GM21447 (cell line): ENCODE measurements around the gene MEF2C.

Experiments
- ATAC-seq: cut with Tn5 transposase; IDR thresholded peaks from one replicate; pipeline ENCODE4 v1.9.1; 2021; ENCODE audit not compliant: unreplicated experiment

MEF2C gene

DNA sequence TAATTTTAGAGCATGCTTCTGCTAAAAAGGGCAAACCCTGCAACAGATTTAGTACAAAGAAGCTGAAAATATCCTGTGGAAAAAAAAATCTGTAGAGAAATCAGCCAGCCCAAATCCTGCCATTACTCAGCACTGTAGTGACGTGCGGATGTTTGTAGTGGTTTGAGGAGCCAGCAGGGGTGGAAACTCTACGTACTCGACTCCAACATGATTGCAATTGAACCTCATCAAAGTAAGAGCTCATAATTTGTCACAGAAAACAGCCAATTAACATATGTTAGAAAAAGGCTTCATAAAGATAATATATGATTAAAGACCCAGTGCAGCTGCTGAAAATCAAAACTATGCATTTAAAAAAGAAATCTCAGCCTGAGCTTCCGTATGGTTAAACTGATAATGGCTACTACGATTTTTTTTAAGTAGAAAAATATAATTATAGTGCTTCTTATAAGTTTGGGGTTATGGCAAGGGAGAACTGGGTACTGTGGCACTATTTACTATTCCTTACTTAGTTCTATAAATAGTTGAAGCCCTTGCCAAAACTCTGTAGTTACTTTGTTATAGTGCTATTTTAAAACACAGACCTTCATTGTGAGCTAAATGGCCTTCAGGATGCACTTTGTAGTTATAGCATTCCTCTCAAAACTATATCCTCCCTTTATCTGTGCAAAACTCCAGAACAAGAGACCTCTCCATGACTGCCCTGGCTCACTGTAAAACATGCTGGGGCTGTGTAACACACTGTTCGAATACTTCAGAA, 49.4 kb downstream of the MEF2C start:
- peak; percentile 45 for ATAC-seq

DNA sequence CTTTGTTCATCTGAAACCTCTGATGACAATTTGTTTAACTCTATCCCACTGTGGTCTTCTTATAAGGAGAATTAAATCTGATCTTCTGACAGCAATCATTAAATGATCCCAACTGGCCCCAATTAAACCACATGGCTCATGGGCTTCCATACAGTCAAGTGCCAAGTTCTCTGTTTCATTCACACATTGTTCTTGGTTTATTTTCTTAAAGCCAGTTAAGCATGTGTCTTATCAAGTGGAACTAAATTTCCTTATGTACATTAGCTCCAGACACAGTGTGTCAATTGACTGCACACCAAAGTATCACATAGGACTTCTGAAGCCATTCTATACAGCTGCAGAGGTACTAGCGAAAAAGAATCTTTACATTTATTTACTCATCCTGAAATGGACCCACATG, 51.2 kb downstream of the MEF2C start:
- no peak for ATAC-seq

DNA sequence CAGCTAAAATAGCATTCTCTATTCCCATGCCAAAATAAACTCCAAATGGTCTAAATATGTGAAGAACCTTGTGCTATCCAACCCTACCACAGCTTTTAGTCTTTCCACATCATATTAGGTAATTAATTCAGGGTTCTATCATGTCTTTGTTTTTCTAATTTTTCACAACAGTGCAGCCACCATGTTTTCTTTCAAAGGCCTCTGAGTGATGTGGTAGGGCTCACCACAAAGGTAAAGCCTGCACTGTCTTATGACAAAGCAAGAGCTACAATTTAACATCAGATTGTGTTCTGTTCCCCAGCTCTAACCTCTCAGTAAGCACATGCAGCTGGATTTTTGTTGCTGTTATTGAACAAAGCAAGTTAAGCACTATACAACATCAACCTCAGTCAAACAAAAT, 52.4 kb downstream of the MEF2C start:
- ATAC-seq, result no peak

DNA sequence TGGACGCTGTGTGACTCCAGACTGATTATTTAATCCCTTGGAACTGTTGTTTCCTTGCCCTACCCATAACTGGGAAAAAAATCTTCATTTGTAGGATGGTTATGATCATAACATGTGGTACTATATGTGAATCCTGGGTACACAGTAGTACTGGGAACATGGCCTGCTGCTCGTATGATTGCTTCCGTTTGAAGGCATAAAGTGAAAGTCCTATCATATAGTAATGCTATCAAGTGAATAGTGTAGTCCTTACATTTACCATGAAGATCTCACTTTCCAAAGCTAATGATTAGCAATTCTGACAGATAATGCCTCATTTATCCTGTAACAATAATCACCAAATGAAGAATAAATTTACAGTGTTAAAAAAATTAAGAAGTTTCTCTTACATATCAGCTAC, 53.2 kb downstream of the MEF2C start:
- ATAC-seq, result no peak

DNA sequence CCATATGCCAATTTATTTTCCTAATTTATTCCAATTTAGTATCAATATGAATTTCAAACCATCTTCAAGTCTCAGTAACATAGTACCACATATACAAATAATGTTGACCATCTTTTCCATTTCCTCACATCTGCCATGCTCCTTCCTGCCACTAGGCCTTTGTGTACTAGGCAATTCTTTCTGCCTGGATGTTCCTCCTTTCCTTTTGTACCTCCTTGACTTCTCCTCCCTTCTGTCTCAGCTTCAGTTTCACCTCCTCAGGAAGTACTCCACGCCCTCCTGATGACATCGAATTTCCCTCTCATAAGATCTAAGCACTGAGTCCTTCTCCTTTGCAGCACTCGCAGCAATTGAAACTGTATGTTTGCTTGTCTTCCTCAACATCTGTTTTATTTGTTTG, 53.9 kb downstream of the MEF2C start:
- ATAC-seq, result no peak

DNA sequence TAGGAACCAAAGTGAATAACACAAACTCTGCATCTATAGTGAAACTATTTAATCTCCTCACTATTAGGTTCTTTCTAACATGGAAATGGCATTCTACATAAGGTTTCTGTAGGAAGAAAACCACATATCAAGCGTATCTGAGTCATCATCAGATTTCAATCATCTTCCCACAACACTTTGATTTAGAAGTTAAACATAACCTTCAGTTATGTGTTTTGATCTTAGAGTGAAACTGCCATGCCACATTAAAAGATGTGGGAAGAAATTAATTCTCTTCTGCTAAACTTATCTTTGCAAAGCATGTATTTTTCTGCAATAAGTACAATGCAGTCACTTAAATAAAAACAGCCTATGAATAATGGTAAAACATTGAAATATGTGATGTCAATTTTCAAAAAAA, 55.0 kb downstream of the MEF2C start:
- ATAC-seq, result no peak

DNA sequence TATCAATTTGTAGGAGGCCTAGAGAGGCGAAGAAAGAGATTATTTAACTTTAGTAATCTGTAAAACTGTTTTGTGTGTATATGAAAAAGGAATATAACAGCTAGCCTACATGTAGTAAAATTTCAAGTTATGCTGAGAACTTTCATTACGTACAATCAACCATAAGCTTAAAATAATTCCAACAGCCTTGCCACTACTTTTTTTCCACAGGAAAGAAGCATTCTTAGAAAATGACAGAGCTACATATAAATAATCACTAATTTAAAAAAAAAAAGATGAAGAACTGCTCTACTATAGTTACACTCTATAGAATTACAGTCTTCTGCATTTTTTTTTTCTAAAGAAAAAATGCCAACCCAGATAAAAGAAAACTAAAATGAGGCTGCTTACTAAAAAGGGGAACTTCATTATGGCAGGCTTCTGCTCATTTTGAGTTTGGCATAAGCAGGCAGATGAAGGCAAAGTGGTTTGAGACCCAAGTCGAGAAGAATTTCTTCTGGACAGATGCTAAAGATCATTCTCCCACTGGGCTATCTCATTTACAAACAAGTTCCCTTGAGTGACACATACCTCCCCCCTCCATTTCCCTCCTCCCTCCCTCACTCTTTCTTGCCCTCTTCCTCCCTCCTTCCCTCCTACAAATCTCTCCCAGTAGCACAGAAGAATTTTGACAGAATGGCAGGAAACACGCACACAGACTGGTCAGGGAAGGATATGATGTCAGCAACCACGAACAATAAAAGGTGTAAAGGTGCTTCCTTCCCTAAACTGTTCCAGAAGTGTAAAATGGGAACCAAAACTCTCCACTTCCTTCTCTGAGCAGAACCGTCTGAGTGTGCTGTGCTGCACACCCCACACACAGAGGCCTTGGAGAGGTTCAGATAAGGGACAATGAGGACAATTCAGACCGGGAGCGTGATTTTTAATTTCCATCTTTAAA, 56.1 kb downstream of the MEF2C start:
- ATAC-seq, result peak; percentile 65

DNA sequence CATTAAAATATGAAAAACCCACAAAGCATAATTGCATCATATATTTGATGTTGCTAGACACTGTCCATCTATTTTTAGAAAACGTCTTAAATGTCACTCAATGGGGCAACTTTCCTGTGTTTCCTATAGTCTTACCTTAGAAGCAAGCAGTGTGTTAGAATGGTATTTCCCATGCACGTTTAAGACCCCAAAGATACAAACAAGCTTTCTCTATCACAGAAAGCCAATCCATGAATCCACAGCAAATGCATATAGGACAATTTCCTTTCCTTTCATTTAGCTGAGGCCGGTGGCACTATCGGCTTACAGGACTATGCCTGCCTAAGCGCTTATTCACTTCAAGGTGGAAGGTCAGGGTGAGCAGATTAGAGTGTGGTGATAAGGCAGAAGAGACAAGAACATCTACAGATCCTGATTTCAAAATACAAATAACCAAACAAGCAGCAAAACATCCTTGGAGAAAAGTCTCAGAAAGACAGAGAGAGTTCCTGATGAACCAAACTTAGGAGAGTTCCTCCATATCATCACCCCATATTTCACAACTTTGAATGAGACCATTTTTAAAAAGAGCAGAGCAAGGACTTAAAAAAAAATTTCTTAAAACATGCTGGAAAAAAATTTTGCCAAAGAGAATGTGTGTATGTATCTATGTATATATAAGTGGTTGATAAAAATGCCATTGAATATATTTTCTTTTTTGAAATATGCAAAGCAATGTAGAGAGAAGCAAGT, 57.2 kb downstream of the MEF2C start:
- ATAC-seq, result no peak

DNA sequence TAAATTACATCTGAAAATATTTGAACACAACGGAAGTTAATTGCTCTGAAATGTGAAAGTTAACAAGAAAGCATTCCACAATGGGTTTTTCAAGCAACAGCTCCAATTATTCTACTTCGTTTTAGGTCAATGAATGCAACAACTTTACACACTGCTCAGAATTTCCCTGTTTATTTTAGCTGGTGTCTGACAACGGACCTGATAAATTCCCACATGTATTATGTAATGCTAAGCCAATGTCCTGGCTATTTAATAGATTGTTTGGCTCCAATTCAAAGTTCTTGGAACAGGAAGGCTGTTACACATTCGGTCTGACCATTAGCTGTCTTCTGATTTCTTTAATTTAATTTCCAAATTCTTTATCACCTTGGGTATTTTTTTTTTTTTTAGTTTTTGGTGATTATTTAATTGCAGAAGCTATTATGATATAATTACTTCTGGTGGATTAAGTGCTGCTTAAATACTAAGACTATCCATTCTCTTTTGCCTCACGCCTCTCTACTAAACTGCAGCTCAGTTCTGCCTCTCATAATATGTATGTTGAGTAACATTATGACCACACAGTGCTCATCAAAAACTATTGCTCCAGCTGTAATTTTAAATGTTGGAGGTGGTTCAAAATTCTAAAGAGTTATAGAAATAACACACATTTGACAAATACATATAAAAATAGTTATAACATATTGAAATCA, 57.9 kb downstream of the MEF2C start:
- ATAC-seq, result no peak

DNA sequence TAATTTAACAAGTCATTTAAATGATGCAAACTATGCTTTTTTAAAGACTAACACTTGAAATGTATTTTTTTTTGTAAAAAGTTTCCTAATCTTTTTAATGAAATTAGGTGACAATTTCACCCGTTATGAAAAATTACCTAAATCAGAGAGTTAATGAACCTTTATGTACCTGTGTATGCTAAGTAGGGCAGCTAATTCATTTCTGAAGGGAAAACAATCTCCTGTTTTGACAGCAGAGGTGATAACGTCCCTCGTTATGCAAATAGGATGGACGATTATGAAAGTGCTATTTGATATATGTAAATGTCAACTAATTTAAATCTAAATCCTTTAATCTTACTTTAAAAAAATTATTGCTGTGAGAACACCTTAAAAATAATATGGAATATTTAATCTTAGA, 58.8 kb downstream of the MEF2C start:
- ATAC-seq, result no peak

DNA sequence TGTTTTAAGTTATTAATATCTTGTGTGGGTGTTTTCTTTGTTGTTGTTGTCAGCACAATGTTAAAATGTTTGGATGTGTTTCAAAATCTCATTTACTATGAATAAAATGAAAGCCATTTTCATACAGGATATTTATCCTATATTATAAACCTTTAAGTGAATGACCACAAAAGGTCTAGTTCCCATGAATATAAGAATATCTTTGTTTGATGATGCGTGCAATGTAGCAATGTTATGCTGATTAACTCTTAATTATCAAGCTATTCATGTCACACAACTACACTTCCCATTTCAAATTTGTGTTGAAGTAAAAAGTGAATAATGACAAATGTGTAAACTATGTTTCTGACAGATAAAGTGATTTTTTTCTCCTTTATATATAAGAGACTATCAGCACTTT, 59.8 kb downstream of the MEF2C start:
- no peak for ATAC-seq

DNA sequence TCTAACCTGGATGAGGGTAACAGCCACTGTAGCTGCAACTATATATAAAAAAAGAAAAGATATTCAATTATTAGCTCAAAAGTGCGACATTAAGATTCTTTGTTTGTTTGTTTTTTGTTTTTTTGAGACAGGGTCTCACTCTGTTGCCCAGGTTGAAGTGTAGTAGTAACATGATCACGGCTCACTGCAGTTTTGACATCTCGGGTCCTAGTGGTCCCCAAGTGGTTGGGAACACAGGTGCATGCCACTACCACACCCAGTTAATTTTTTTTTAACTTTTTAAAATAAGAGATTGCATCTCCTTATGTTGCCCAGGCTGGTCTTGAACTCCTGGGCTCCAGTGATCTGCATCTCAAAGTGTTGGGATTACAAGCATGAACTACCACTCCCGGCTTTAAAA, 61.8 kb downstream of the MEF2C start:
- no peak for ATAC-seq

DNA sequence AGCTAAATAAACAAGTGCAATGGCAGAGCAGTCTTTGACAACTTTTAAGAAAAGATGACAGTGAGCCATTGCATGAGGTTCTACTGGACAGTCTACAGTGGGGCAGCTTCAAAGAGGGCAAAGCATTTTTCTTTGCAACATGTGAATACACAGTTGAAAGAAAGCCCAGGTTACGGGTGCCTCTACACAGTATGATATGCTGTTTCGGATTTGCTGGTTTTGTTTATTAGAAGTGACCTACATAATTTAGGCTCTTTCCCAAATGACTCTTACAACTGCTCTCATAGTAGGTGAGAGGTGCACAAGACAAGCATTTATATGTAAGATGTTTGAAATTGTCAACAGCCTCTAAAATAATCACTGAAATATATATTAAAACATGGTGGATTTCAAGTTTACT, 62.4 kb downstream of the MEF2C start:
- ATAC-seq, result no peak

DNA sequence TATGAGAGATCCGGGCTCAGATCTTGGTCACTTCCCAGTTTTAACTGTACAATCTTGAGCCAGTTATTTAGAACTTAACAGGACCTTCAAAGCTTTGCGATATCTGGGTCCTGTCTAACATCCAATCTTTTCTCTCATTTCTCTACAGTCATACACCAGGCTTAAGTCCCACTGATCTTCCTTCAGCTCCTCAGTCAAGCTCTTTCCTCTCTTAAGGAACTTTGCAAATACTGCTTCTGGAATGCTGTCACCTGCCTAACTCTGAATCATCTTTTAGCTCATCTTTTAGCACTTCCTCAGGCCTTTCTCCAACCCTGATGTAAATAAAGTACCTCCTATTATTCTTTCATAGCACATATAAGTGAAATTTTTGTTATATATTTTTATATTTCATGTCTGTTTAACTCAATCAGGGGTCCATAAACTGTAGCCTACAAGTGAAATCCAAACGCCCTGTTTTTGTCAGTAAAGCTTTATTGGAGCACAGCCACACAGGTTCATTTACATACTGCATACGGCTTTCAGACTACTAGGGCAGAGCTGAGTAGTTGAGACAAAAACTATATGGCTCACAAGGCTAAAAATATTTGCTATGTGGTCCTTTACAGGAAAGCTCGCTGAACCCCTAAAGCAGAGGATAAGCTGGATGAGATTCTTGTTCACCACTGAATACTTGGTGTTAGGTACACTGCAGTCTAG, 63.5 kb downstream of the MEF2C start:
- peak; percentile 44 for ATAC-seq

DNA sequence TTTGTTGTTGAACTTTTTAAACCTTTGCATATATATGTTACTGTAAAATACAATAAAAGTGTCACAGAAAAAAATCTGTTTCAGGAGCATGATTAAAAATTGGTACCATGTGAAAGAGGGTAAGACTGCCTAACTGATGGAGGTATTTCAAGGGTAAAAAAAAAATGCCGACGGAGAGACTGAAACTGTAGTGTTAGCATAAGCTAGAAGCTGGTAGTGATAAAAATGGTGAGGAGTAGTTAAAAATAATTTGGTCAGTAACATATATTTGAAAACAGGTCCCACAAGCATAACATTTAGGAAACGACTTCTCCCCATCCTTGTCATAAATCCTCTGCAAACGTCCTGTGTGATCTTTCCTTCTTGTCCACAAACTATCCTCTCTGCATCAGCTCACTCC, 64.7 kb downstream of the MEF2C start:
- no peak for ATAC-seq

DNA sequence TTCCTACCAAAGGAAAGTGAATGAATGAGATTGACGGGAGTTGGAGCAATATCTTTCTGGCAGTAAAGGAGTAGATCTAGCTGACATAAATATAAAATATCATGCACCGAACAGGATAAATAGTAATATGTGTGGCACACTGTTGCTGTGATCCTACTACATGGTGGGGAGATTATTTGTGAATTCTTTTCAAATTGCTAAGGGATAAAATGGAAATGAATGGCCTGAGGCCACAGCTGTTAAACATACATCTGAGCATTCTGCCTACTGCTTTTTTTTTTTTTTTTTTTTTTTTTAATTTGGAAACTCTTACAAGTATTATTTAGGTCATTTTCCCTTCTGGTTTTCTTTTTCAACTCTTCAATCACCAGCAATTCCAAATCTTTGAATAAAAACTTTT, 66.8 kb downstream of the MEF2C start:
- ATAC-seq, result no peak

DNA sequence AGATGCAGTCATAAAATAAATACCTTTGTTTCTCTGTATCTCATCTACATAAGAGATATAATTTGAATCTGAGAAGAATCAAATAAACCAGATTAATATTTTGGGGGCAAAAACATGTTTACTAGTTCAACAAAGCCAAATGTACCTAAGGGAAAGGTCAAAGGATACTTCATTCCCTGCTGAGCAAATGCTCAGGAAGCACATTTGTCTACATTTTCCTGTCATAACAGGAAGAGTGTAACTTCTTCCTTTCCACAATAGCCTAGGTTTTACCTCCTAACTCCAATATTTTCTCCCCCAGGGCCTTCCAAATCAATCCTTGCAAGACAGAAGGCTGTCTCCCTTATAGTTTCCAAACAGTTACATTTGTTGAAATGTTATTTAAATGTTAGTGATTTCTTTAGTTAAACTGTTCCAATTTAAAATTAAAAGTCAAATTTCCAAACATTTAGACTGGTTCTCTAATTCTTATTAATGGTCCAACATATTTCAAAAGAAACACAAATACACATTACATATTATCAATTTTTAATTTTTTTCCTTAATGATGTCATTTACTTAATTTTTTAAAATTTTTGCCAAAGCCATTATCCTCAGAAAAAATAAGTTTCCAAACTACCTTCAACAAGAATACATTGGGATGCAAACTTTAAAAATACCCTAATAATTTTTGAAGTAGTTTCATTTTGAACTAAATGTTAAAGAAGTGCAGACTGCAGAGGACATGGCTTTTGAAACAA, 67.8 kb downstream of the MEF2C start:
- ATAC-seq, result no peak

DNA sequence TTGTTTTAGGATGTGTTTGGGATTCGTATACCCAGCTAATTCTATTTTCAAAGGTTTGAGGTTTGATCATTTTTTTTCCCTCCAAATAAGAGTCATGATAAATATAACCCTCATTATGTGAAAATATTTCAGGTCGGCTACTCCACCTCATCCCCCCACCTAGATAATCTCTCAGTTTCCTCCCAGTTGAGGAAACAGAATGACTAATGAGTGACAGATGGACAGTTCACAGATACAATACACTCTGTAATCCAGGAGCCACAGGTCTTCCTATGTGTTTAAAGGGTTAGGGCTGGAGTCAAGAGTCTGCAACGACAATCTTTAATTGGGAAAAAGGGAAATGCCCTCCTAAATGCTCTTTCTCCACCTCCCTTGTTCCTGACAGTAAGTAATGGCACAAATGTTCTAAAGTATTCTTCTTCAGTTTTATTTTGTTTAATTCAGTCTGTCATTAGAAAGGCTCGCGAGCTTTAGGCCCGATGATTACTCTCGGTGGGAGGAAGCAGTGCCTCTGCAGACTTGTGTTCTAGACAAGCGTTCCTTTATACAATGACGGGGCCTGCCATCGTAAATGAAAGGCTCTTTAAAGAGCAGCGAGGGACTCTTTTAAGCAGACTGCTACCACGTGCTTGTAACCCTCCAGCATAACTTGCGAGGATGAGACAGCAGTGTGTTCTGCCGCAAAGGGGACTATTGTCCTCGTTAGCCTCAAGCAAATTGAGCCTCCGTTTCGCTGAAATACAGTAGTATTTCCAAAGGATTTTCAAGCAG, 69.0 kb downstream of the MEF2C start:
- no peak for ATAC-seq

DNA sequence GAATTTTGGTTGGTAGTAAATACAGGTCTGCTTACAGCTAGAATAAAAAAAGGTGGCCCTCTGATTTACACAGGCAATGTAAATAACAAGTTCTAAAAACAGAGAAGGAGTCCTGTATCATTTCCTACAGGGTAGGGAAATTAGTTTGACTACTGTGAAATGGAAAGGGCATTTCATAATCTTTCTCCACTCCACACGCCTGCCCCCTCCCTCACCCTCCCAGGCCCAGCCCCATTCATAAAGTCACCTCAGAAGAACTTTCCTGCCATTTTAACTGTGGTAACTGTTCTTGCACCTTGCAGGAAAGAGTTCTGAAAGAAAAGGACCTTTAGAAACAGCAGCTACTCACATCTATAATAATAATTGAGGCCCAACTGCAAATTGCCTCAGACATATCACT, 69.7 kb downstream of the MEF2C start:
- ATAC-seq, result no peak
